GM18517 (cell line): ENCODE results near the gene PLEKHO1.
"Not testable (repeated sequence)": the region's sequence is repeated elsewhere in the genome, so short reads cannot be mapped to it uniquely, and the experiment has no call there.

Experiments used
- ATAC-seq: cut with Tn5 transposase; IDR thresholded peaks from one replicate; pipeline ENCODE4 v1.9.1; 2021; ENCODE audit warnings: mild to moderate bottlenecking, moderate library complexity; ENCODE audit not compliant: unreplicated experiment

The PLEKHO1 gene

GRCh38 chr1:150168960-150169601 lies 19.4 kb downstream of the PLEKHO1 start:
- no peak for ATAC-seq

DNA sequence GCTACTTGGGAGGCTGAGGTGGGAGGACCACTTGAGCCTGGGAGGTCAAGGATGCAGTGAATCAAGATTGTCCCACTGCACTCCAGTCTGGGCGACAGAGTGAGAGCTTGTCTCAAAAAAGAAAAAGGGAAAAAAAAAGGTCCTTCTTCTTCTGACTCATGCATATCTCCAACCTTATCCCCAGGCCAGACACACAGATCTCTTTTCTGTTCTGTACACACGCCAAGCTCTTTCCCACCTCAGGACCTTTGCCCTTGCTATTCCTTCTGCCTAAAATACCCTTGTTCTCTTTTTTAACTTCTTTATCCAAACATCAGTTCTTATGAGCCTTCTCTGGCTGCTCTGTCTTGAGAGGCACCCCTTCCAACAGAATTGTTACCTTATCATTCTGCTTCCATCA lies 22.1 kb downstream of the PLEKHO1 start:
- no peak for ATAC-seq

DNA sequence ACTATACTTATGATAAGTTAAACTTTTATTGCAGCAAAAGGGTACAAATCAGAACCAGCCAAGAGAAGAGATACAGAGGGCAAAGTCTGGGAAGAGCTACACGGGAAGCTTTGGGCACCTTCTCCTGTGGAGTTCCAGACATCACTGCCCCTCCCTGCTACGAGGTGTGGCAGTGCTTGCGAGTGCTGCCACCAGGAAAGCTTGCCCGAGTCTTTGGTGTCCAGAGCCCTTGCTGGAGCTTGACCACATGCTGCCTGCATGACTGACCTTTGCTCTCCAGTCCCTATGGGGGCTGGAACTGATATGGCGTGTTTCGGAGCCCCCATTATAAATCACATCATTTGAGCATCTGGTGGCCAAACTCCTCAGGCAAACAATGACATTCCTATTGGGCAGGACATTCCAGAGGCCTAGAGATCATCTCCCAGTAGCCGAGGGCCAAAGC lies 23.4 kb downstream of the PLEKHO1 start:
- ATAC-seq = no peak

GRCh38 chr1:150176593-150176992 lies 26.9 kb downstream of the PLEKHO1 start:
- ATAC-seq = no peak

GRCh38 chr1:150178548-150178947 lies 28.8 kb downstream of the PLEKHO1 start:
- no peak for ATAC-seq

DNA sequence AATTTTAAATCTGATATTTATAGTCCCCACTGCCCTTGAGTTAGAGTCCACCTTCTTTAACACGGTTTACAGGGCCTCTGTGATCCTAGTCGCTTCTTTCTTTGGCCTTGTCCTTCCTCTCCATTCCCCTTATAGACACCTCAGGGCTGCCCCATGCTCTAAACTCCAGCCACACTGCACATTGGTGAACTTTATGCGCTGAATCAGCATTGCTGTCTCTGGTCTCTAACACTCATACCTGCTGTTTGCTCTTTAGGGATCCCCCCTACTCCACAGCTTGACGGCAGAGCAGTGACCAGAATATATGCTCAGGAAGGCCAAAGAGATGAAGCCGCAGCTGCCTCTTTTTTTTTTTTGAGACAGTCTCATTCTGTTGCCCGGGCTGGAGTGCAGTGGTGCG lies 30.2 kb downstream of the PLEKHO1 start:
- no peak for ATAC-seq

DNA sequence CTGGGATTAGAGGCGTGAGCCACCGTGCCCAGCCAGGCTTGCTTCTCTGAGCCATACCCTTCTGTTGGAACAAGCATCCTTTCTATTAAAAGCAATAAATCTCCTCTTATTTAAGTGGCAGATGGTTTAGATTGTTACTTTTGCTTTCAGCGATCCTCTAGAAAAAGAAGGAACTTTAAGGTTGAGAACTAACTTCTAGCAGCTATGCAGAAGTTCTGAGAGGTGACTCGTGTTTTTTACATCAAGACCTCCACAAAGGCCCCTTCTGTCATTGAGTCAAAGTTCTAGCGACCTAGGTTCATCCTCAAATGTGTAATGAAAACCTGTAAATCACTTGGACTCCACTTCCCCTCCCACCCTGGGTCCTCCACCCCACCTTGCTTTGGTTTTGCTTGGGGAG lies 30.8 kb downstream of the PLEKHO1 start:
- ATAC-seq = no peak

DNA sequence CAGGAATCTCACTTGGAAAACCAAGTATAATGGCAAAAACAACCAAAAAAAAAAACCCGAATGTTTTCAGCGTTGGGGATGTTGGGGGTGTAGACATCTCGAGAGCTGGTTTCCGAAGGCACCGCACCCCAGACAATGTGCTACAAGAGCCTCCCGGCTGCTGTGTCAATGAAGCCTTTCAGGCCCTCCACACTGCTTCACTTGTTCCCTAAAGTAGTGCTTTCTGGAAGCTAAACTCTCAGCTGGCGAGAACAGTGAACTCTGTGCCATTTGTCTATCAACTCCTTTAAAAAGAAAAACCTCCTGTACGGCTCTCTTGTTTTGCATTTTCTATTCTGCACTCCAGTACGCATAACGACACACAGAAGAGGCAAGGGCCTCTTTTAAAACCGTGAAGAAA lies 32.5 kb downstream of the PLEKHO1 start:
- ATAC-seq = no peak

DNA sequence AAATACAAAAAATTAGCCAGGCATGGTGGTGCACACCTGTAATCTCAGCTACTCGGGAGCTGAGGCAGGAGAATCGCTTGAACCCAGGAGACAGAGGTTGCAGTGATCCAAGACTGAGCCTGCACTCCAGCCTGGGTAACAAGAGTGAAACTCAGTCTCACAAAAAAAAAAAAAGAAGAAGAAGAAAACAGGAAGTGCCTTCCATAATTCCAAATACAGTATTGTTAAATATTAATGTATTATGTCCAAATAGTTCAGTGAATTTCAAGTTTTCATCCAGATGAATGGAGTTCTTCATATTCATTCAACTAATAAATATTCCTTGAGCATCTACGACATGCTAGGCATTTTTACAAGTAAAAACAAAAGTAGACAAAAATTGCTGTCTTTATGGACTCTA lies 33.3 kb downstream of the PLEKHO1 start:
- no peak for ATAC-seq

DNA sequence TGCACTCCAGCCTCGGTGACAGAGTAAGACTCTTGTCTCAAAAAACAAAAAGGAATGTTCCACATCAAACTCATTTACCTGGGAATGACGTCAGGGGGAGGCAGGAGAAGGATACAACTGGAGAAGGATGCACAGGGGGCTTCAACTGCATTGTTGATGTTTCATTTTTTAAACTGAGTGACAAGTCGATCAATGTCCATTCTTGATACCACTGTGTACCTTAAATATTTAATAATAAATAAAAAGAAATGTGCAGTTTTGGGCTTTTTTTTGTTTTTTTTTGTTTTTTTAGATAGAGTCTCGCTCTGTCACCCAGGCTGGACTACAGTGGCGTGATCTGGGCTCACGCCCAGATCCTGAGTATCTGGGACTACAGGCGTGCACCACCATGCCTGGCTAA lies 35.8 kb downstream of the PLEKHO1 start:
- ATAC-seq = no peak

DNA sequence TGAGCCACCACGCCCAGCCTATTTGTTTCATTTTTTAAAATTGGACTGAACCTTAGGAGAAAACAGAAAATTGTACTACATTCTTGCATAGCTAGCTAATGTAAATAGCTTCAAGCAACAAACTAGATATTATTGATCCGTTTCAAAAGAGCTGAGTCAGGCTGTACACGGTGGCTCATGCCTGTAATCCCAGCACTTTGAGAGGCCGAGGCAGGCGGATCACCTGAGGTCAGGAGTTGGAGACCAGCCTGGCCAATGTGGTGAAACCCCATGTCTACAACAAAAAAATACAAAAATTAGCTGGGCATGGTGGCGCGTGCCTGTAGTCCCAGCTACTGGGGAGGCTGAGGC lies 36.7 kb downstream of the PLEKHO1 start:
- not testable (repeated sequence) for ATAC-seq

DNA sequence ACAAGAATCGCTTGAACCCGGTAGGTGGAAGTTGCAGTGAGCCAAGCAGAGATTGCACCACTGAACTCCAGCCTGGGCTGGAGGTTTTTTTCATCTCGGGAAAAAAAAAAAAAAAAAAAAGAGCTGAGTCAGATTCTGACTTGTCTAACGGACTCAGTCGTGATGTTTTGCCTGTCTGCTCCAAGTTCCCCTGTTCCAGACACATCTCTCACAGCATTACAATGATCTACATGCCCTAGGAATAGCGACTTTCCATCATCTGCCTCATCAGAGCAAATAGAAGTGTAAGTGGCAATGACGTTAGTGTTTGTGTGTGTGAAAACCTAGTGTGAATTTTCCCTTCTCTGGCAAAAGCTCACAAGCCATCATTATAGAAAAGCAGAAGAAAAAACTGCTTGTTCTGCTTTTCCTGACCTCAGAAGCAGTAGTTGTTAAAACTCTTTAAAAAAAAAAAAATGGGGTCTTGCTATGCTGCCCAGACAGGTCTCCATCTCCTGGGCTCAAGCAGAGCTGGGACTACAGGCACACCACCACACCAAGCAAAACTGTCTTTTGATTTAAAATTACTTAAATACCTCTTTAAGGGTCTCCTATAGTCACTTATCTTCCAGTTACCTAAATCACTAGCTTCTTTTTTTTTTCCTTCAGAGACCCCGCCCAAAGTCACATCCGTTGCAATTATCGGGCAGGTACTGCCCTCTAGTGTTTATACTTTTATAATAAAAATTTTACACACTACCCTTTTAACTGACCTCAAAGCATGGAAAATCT lies 37.3 kb downstream of the PLEKHO1 start:
- no peak for ATAC-seq

- no peak for ATAC-seq
Observed at GRCh38 chr1:150187560-150187931, 37.8 kb downstream of the PLEKHO1 start.

GRCh38 chr1:150192012-150192411 lies 42.3 kb downstream of the PLEKHO1 start:
- ATAC-seq = no peak

GRCh38 chr1:150194381-150195031 lies 44.8 kb downstream of the PLEKHO1 start:
- ATAC-seq = no peak

DNA sequence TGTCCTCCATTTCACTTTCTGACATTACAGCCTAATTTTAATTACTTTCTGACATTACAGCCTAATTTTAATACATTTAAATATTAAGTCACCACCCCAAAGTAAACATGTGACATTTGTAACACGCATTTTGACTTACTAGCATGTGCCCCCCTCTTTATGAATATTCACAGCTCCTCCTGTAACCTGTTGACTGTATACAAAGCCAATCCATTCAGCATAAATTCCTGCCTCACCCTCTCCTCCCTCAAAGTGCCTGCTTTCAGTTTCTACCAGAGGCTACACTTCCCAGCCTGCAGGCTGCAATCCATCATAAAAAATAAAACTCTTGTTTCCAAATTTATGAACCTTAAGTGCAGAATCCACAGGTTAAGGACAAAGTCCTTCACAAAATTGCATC lies 46.7 kb downstream of the PLEKHO1 start:
- ATAC-seq = no peak

DNA sequence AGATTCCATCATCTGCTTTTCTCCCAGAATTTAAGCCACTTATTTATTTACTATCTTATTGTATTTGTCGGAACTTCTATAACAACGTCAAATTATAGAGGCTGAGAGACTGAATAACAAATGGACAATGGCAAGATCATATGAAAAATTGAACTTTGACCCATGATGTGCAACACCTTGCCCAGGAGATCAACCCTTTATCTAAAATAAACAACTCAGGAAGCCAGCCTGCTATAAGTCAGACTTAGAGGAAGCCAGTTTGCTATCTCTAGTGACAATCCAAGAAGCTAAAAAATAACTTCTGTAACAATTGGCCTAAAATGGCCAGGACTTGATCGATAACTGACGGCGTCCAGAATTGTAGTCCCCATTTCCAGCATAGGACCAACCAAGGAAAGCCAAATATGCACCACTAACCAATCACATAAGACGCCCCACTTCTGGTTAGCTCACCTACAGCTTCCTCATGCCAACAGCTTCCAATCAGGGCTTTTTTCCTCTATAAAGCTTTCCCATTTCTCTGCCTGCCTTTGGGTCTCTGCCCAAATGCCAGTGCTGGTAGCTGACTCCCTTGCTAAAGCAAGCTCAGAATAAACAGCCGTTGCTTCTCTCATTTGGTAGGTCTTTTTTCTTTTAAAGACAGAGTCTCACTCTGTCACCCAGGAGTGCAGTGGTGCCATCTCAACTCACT lies 57.7 kb downstream of the PLEKHO1 start:
- no peak for ATAC-seq

- not testable (repeated sequence) for ATAC-seq
Observed at GRCh38 chr1:150208460-150208859, 58.7 kb downstream of the PLEKHO1 start.
